HT-29 (cell line): ENCODE results near the gene APBB3. TPM values are rescaled to one million over a fixed set of nuclear protein-coding genes. Genes with fewer than 3 reads are reported as not detected.
"Not testable (repeated sequence)": the region's sequence is repeated elsewhere in the genome, so short reads cannot be mapped to it uniquely, and the experiment has no call there.

Experiments
- DNase-seq: peaks from one replicate; pipeline ENCODE4 v3.0.0-alpha.2; 2015; ENCODE audit warnings: low spot score
- total RNA-seq: library from RNA; depleted of rRNA; stranded (reverse); fragments of >200 nt; shearing (Covaris generic); gene quantifications from 2 replicates; pipeline ENCODE4 v1.2.3, GENCODE V29; 2014; rRNA removed

APBB3 gene
- total RNA-seq: 12.1 and 19.5 TPM in 2 replicates

- DNase-seq: peak; percentile 94
These were observed at the start of gene APBB3, which contains the start of gene SLC35A4 for GRCh38 chr5:140564196-140565023. Gene APBB3, minus strand, starts transcription at chr5:140564598. Its CDS starts 353 bp downstream, at chr5:140564245. Gene SLC35A4, plus strand, starts transcription at chr5:140564828. Its CDS starts 2,342 bp downstream, at chr5:140567170.

GRCh38 chr5:140611020-140611521 lies 46.7 kb upstream of the APBB3 start:
- DNase-seq: peak; percentile 66

GRCh38 chr5:140609126-140609525 lies 44.7 kb upstream of the APBB3 start:
- peak; percentile 88 for DNase-seq

GRCh38 chr5:140608722-140609121 lies 44.3 kb upstream of the APBB3 start:
- no peak for DNase-seq

GRCh38 chr5:140607031-140607430 lies 42.6 kb upstream of the APBB3 start:
- no peak for DNase-seq

- DNase-seq: no peak
These were observed 41.5 kb upstream of the APBB3 start for GRCh38 chr5:140605879-140606278.

- DNase-seq: no peak
These were observed 39.3 kb upstream of the APBB3 start for GRCh38 chr5:140603734-140604133.

- DNase-seq: not testable (repeated sequence)
These were observed 39.0 kb upstream of the APBB3 start for GRCh38 chr5:140603446-140603698.

- DNase-seq: no peak
These were observed 37.7 kb upstream of the APBB3 start for GRCh38 chr5:140602147-140602546.

GRCh38 chr5:140600096-140600495 lies 35.7 kb upstream of the APBB3 start:
- DNase-seq: no peak

GRCh38 chr5:140598836-140599235 lies 34.4 kb upstream of the APBB3 start:
- no peak for DNase-seq

- DNase-seq: no peak
These were observed 31.9 kb upstream of the APBB3 start for GRCh38 chr5:140596321-140596741.

- peak; percentile 67 for DNase-seq
These were observed 31.3 kb upstream of the APBB3 start for GRCh38 chr5:140595538-140596300.

- DNase-seq: no peak
These were observed 29.8 kb upstream of the APBB3 start for GRCh38 chr5:140594169-140594568.

- DNase-seq: not testable (repeated sequence)
These were observed 28.7 kb upstream of the APBB3 start for GRCh38 chr5:140593070-140593469.

- DNase-seq: no peak
These were observed 27.5 kb upstream of the APBB3 start for GRCh38 chr5:140591747-140592372.

GRCh38 chr5:140590861-140591260 lies 26.5 kb upstream of the APBB3 start:
- DNase-seq: no peak

- DNase-seq: no peak
These were observed 24.1 kb upstream of the APBB3 start for GRCh38 chr5:140588311-140589070.

- no peak for DNase-seq
These were observed 23.1 kb upstream of the APBB3 start for GRCh38 chr5:140587495-140587894.

- DNase-seq: not testable (repeated sequence)
These were observed 14.9 kb upstream of the APBB3 start for GRCh38 chr5:140579188-140579747.

- no peak for DNase-seq
These were observed 12.4 kb upstream of the APBB3 start for GRCh38 chr5:140576776-140577201.
